Mucosa of rectum (tissue), 2 donors: ENCODE data around the gene APOC1.
"Not testable (repeated sequence)": the region's sequence is repeated elsewhere in the genome, so short reads cannot be mapped to it uniquely, and the experiment has no call there.

ENCODE experiments used
- H3K27ac ChIP-seq, 2 donors: one replicate each; pipeline ENCODE4 v1.7.0; 2013; ENCODE audit warnings: inconsistent platforms in 2 of 2, low read depth in 2 of 2, low read length in 2 of 2
- H3K27me3 ChIP-seq, 2 donors: one replicate each; pipeline ENCODE4 v1.7.0; 2013; ENCODE audit warnings: low read length in 2 of 2; ENCODE audit not compliant: control insufficient read depth in 2 of 2, insufficient read depth in 2 of 2
- H3K36me3 ChIP-seq, 2 donors: one replicate each; pipeline ENCODE4 v1.7.0; 2013; ENCODE audit warnings: low read length in 2 of 2; ENCODE audit not compliant: control insufficient read depth in 2 of 2, insufficient read depth in 2 of 2
- H3K4me1 ChIP-seq, 2 donors: one replicate each; pipeline ENCODE4 v1.7.0; 2013; ENCODE audit warnings: low read length in 2 of 2, mild to moderate bottlenecking in 1 of 2; ENCODE audit not compliant: control insufficient read depth in 2 of 2, insufficient read depth in 2 of 2
- H3K4me3 ChIP-seq, 2 donors: one replicate each; pipeline ENCODE4 v1.7.0; 2013; ENCODE audit warnings: low read length in 2 of 2
- H3K9ac ChIP-seq, 2 donors: one replicate each; pipeline ENCODE4 v1.7.0; 2013; ENCODE audit warnings: low read length in 2 of 2, low read depth in 1 of 2, mild to moderate bottlenecking in 1 of 2
- H3K9me3 ChIP-seq, 2 donors: one replicate each; pipeline ENCODE4 v1.7.0; 2013; ENCODE audit warnings: low read length in 2 of 2; ENCODE audit not compliant: control insufficient read depth in 2 of 2
- donor health status: healthy.
- donor health status: Normal muscosa, but diverticular disease.

Gene APOC1

DNA sequence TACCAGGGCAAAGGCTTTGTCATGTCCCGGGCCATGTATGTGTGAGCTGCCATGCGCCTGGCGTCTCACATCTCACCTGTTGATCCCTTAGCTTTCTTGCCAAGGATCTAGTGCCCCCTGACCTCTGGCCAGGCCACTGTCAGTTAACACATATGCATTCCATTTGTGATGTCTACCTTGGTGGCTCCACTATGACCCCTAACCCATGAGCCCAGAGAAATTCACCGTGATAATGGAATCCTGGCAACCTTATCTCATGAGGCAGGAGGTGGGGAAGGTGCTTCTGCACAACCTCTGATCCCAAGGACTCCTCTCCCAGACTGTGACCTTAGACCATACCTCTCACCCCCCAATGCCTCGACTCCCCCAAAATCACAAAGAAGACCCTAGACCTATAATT, 26.1 kb upstream of the APOC1 start:
- not testable (repeated sequence) for H3K9ac ChIP-seq, H3K27ac ChIP-seq, H3K27me3 ChIP-seq, H3K4me3 ChIP-seq, H3K9me3 ChIP-seq
- peaks cover 18 to 20% of the 10 kb centered on the region in 2 donors for H3K4me1 ChIP-seq
- H3K36me3 ChIP-seq, result peaks cover 7 to 23% of the 10 kb centered on the region in 2 donors

DNA sequence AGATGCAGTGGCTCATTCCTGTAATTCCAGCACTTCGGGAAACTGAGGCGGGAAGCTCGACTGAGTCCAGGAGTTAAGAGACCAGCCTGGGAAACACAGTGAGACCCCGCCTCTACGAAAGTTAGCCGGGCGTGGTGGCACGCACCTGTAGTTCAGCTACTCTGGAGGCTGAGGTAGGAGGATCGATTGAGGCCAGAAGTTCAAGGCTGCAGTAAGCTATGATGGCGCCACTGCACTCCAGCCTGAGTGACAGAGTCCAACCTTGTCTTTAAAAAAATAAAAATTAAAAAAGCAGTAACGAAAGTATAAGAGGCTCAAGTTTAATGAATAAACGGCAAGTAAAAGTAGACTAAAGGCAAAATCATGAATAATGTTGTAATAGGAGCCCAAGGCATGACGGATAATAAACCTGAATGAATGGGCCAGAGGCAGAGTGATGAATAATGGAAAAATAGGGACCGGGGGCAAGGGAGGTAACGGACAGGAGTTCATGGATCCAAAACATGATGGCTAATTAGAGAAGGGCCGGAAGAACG, 24.5 kb upstream of the APOC1 start:
- no peaks in the 10 kb centered on the region for H3K9me3 ChIP-seq
- H3K9ac ChIP-seq, result peak overlapping the region in 1 of 2 donors; percentile 74
- H3K4me3 ChIP-seq, result peak overlapping the region; percentile 77 to 82
- H3K27me3 ChIP-seq, result no peaks in the 10 kb centered on the region
- H3K36me3 ChIP-seq, result peaks cover 16 to 35% of the 10 kb centered on the region in 2 donors
- peaks cover 18 to 20% of the 10 kb centered on the region in 2 donors for H3K4me1 ChIP-seq
- H3K27ac ChIP-seq, result peak overlapping the region; percentile 96 to 97

DNA sequence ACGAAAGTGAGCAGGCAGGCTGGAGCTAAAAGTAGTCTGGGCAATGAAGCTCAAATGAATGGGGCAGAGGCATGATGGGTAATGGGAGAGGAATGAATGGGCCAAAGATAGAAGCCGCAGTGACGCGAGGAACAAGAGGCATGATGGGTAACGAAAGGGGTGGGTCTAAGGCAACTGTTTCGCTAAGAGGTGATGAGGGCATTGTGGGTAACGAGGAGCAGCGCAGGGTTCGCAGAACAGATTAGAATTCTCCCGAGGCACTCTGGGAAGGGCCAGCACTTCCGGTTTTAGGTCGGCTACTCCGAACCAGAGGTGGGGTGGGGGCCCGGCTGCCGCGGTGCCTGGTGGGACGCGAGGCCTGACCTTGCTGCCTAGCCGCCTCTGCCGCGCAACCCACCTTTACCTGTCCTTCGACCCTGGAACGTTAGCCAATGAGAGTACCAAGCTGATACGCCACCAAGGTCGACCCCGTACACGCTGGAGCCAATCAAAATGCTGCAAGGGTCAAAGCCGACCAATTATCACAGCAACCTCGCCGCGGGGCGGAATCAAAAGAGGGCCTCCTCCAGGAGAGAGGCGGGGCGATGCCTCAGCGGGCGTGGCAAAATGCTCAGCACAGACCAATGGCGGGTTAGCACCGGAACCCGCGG, 23.9 kb upstream of the APOC1 start:
- H3K9me3 ChIP-seq, result no peaks in the 10 kb centered on the region
- H3K27ac ChIP-seq, result peak overlapping the region; percentile 96 to 97
- H3K4me3 ChIP-seq, result peak overlapping the region; percentile 77 to 82
- H3K36me3 ChIP-seq, result peaks cover 16 to 39% of the 10 kb centered on the region in 2 donors
- H3K9ac ChIP-seq, result peak overlapping the region; percentile 72 to 74
- H3K4me1 ChIP-seq, result peaks cover 18 to 20% of the 10 kb centered on the region in 2 donors
- no peaks in the 10 kb centered on the region for H3K27me3 ChIP-seq

DNA sequence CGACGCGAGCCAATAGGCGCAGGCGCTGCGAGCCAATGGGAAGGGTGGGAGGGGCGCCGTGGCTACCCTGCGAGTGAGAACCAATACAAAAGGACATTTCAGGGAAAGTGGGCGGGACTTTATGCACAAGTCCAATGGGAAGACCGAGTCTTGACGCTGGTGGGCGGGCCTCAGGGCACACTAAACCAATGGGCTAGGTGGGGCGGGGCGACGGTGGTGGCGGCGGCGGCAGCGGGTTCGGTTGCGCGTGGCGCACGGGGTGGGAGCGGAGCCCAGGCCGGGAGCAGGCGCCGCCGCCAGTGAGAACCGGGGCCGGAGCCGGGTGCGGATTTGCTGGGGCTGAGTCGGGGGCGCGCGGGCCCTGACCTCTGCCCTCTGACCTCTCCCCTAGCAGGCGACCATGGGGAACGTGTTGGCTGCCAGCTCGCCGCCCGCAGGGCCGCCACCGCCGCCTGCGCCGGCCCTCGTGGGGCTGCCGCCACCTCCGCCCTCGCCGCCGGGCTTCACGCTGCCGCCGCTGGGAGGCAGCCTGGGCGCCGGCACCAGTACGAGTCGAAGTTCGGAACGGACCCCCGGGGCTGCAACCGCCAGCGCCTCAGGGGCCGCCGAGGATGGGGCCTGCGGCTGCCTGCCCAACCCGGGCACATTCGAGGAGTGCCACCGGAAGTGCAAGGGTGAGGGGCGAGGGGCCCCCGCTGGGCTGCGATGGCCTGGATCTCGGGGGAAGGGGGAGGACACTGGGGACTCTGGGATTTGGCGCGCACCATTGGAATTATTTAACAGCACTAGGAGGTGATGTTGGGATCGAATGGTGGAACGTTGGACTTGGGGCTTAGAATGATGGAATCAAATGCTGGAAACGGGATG, 23.2 kb upstream of the APOC1 start, which contains the start of gene TOMM40:
Gene TOMM40, plus strand, starts transcription at position 239 of the 867 bp plus-strand sequence. Its CDS starts 162 bp downstream, at position 401.
- Histone ChIP-seq H3K9me3 (no peaks in the 10 kb centered on the region), H3K4me3 (peak within 1 kb of the TSS; percentile 82 to 88), H3K27ac (peak within 1 kb of the TSS; percentile 96 to 97), H3K9ac (peak within 1 kb of the TSS; percentile 74 to 85), H3K36me3 (peaks cover 22 to 41% of the 10 kb centered on the region in 2 donors), H3K4me1 (peaks cover 18 to 20% of the 10 kb centered on the region in 2 donors), H3K27me3 (no peaks in the 10 kb centered on the region)

DNA sequence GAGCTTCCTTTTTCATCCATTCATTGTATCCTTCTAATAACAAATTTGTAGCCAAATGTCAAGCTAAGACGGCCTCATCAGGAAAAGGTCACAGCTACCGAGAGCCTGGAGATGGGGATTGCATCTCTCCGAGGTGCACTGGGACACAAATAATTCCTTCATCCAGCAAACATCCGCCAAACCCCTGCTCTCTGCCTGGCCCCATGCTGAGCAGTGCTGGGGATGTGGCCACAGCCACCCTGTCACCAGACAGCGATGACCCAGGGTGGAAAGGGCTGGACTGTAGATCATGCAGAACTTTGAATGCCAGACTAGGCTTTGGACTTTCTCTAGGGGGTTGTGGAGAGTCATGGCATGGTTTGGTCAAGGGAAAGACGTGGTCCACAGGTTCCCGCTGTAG, 21.5 kb upstream of the APOC1 start:
- peaks cover 26 to 48% of the 10 kb centered on the region in 2 donors for H3K36me3 ChIP-seq
- peaks cover 18 to 20% of the 10 kb centered on the region in 2 donors for H3K4me1 ChIP-seq
- H3K27me3 ChIP-seq, result no peaks in the 10 kb centered on the region
- H3K4me3 ChIP-seq, result no peak overlapping the region
- H3K9me3 ChIP-seq, result no peaks in the 10 kb centered on the region
- no peak overlapping the region for H3K27ac ChIP-seq
- H3K9ac ChIP-seq, result no peak overlapping the region

DNA sequence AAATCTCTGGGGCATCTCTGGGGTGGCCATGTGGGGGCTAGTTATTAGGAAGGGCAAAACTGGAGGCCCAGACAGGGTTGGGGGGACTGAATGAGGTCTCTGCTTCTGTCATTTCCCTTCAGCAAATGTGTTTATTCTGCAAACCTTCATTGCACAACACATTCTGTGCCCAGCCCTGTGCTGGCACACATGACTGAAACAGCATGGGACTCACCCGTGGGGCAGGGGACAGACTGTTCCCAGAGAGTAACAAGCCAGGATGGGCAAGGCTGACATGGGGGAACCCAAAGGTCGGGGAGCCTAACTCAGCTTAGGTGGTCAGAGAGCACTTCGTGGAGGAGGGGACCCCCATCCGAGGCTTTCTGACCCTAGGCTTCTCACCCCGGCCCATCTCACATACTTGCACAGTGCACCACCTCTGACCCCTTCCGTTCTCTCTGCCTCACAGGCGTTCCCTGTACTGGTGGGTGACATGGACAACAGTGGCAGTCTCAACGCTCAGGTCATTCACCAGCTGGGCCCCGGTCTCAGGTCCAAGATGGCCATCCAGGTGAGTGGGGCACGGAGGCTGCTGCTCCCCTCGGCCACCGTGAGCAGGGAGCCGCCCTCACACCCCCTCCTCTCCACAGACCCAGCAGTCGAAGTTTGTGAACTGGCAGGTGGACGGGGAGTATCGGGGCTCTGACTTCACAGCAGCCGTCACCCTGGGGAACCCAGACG, 20.9 kb upstream of the APOC1 start:
- Histone ChIP-seq H3K27me3 (no peaks in the 10 kb centered on the region), H3K4me1 (peaks cover 18 to 20% of the 10 kb centered on the region in 2 donors), H3K9me3 (no peaks in the 10 kb centered on the region), H3K9ac (no peak overlapping the region), H3K36me3 (peaks cover 23 to 47% of the 10 kb centered on the region in 2 donors), H3K27ac (no peak overlapping the region), H3K4me3 (no peak overlapping the region)

DNA sequence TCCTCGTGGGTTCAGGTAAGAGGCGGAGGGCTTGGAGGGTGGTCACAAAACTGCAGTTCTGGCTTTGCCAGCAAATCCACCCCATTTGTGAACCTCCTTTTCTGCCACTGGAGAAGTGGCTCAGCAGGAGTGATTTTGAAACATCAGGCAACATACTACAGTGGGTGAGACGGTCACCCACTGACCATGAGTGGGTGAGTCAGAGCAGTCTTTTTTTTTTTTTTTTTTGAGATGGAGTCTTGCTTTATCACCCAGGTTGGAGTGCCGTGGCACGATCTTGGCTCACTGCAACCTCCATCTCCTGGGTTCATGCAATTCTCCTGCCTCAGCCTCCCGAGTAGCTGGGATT, 20.4 kb upstream of the APOC1 start:
- H3K27me3 ChIP-seq, result no peaks in the 10 kb centered on the region
- H3K4me1 ChIP-seq, result peaks cover 18 to 20% of the 10 kb centered on the region in 2 donors
- H3K9me3 ChIP-seq, result no peaks in the 10 kb centered on the region
- no peak overlapping the region for H3K27ac ChIP-seq
- H3K9ac ChIP-seq, result no peak overlapping the region
- peaks cover 23 to 47% of the 10 kb centered on the region in 2 donors for H3K36me3 ChIP-seq
- H3K4me3 ChIP-seq, result no peak overlapping the region

DNA sequence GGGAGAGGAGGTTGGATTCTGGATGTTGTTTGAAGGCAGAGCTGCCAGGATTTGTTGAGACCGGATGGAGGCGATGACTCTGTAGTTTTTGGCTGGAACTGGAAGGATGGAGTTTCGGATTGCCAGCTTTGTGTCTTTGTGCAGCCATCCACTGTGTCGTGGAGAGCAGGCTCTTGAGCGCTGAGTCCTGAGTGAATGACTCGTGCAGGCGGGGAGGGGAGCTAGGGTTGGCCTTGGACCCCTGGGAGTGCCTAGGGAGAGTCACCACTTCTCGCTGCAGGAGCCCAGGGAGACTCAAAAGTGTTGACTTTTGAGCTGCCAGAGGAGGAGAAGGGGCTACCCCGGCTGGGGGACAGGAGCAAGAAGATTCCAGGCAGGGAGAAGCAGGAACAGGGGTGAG, 19.5 kb upstream of the APOC1 start:
- H3K9me3 ChIP-seq, result no peaks in the 10 kb centered on the region
- no peak overlapping the region for H3K27ac ChIP-seq
- H3K36me3 ChIP-seq, result peaks cover 25 to 49% of the 10 kb centered on the region in 2 donors
- no peak overlapping the region for H3K4me3 ChIP-seq
- no peaks in the 10 kb centered on the region for H3K27me3 ChIP-seq
- no peak overlapping the region for H3K9ac ChIP-seq
- H3K4me1 ChIP-seq, result peaks cover 14 to 15% of the 10 kb centered on the region in 2 donors

DNA sequence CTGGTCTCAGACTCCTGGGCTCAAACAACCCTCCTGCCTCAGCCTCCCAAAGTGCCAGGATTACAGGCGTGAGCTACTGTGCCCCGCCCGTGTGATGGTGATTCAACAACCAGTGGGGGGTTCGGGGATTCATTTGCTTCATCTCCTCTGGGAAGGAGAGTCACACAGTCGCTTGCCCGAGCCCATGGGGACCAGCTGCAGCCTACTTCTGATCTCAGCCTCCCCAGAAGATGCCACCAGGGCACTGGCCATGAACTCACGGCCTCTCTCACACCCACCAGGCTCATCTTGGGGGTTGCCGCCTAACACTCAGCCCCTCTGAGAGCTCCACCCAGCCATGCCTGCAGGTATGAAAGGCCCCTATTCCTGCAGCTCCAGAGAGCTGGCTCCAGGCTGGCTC, 16.6 kb upstream of the APOC1 start:
- peaks cover 37 to 66% of the 10 kb centered on the region in 2 donors for H3K36me3 ChIP-seq
- H3K27me3 ChIP-seq, result no peaks in the 10 kb centered on the region
- no peaks in the 10 kb centered on the region for H3K9me3 ChIP-seq
- no peak overlapping the region for H3K4me3 ChIP-seq
- H3K27ac ChIP-seq, result no peak overlapping the region
- H3K9ac ChIP-seq, result no peak overlapping the region
- H3K4me1 ChIP-seq, result no peaks in the 10 kb centered on the region
